Measurements from ENCODE around the gene IL1R1.
"Not testable (repeated sequence)": the region's sequence is repeated elsewhere in the genome, so short reads cannot be mapped to it uniquely, and the experiment has no call there.

Gene IL1R1

GRCh38 chr2:102141970-102142828, at the start of gene IL1R1:
Gene IL1R1 (plus strand): TSS chr2:102142746. CDS start chr2:102157725, 14,979 bp downstream.
- no peak for DNase-seq

- DNase-seq, result no peak
Measured at GRCh38 chr2:102093662-102094061, 48.9 kb upstream of the IL1R1 start.

GRCh38 chr2:102094917-102095316, 47.6 kb upstream of the IL1R1 start:
- no peak for DNase-seq

GRCh38 chr2:102096103-102096502, 46.4 kb upstream of the IL1R1 start:
- no peak for DNase-seq

GRCh38 chr2:102098756-102099155, 43.8 kb upstream of the IL1R1 start:
- no peak for DNase-seq

- no peak for DNase-seq
Measured at GRCh38 chr2:102099536-102100298, 42.8 kb upstream of the IL1R1 start.

GRCh38 chr2:102100371-102101096, 42.0 kb upstream of the IL1R1 start:
- no peak for DNase-seq

GRCh38 chr2:102101097-102101848, 41.3 kb upstream of the IL1R1 start:
- no peak for DNase-seq

GRCh38 chr2:102101849-102102635, 40.5 kb upstream of the IL1R1 start:
- DNase-seq, result no peak

GRCh38 chr2:102102636-102102948, 40.0 kb upstream of the IL1R1 start:
- not testable (repeated sequence) for DNase-seq

GRCh38 chr2:102103284-102103683, 39.3 kb upstream of the IL1R1 start:
- DNase-seq, result no peak

- no peak for DNase-seq
Measured at GRCh38 chr2:102103992-102104871, 38.3 kb upstream of the IL1R1 start.

- DNase-seq, result no peak
Measured at GRCh38 chr2:102106133-102106556, 36.4 kb upstream of the IL1R1 start.

GRCh38 chr2:102106813-102107740, 35.5 kb upstream of the IL1R1 start:
- not testable (repeated sequence) for DNase-seq

- DNase-seq, result no peak
Measured at GRCh38 chr2:102107741-102108070, 34.8 kb upstream of the IL1R1 start.

GRCh38 chr2:102109016-102109415, 33.5 kb upstream of the IL1R1 start:
- DNase-seq, result no peak

GRCh38 chr2:102110171-102110570, 32.4 kb upstream of the IL1R1 start:
- no peak for DNase-seq

GRCh38 chr2:102110596-102111334, 31.8 kb upstream of the IL1R1 start:
- no peak for DNase-seq

GRCh38 chr2:102111823-102112222, 30.7 kb upstream of the IL1R1 start:
- no peak for DNase-seq
